NCI-H128 (cell line): ENCODE results near the gene TCEA2.

Experiments used
- DNase-seq: peaks from one replicate; lab custom pipeline; 2025; ENCODE audit not compliant: unreplicated experiment; lab: John Stamatoyannopoulos, UW

The TCEA2 gene

GRCh38 chr20:64064145-64064698, 1.2 kb downstream of the TCEA2 start:
- no peak for DNase-seq

GRCh38 chr20:64065062-64065973, 2.3 kb downstream of the TCEA2 start:
- DNase-seq, result no peak

- no peak for DNase-seq
These were observed 3.0 kb downstream of the TCEA2 start for GRCh38 chr20:64065974-64066343.

GRCh38 chr20:64067005-64067632, 4.1 kb downstream of the TCEA2 start:
- no peak for DNase-seq

- no peak for DNase-seq
These were observed 4.8 kb downstream of the TCEA2 start for GRCh38 chr20:64067733-64068307.

GRCh38 chr20:64068386-64069208, 5.6 kb downstream of the TCEA2 start:
- DNase-seq, result no peak

- no peak for DNase-seq
These were observed 6.2 kb downstream of the TCEA2 start for GRCh38 chr20:64069209-64069613.

GRCh38 chr20:64069614-64070243, 6.7 kb downstream of the TCEA2 start:
- no peak for DNase-seq

- no peak for DNase-seq
These were observed 7.4 kb downstream of the TCEA2 start for GRCh38 chr20:64070244-64070993.

- no peak for DNase-seq
These were observed 8.6 kb downstream of the TCEA2 start for GRCh38 chr20:64071341-64072332.

- no peak for DNase-seq
These were observed 9.6 kb downstream of the TCEA2 start for GRCh38 chr20:64072498-64073063.

GRCh38 chr20:64073476-64074183, 10.6 kb downstream of the TCEA2 start:
- DNase-seq, result no peak

GRCh38 chr20:64074184-64074789, 11.3 kb downstream of the TCEA2 start:
- no peak for DNase-seq

- no peak for DNase-seq
These were observed 12.0 kb downstream of the TCEA2 start for GRCh38 chr20:64074963-64075362.

GRCh38 chr20:64075556-64075955, 12.6 kb downstream of the TCEA2 start:
- DNase-seq, result no peak

- DNase-seq, result no peak
These were observed 13.3 kb downstream of the TCEA2 start for GRCh38 chr20:64076061-64076997.
